HepG2 (cell line): Measurements from ENCODE around the gene ARHGEF3. TPM values are rescaled to one million over a fixed set of nuclear protein-coding genes. Genes with fewer than 3 reads are reported as not detected.

Experiments
- ATAC-seq: fragments of 200-7000 bp; cut with Tn5 transposase; 3 replicates; pipeline ENCODE4 v1.9.1; 2020; ENCODE audit warnings: mild to moderate bottlenecking, moderate library complexity
- BruUV-seq: library from RNA; stranded (reverse); fragments of 400-500 nt; replicated peaks from 2 replicates; lab custom pipeline; 2021; lab: Mats Ljungman, UMichigan
- CTCF ChIA-PET: fragments of 300-600 bp; formaldehyde crosslinking; extraction: SDS; loops from one replicate; lab custom pipeline; 2021; ENCODE audit warnings: low total read pairs, inconsistent platforms, low intra/inter-chr PET ratio; lab: Yijun Ruan, JAX
- POLR2A ChIA-PET: fragments of 350-600 bp; sonication (Branson Sonifier 250); formaldehyde crosslinking; loops from one replicate; lab custom pipeline; 2020; ENCODE audit warnings: antibody characterized with exemption, inconsistent platforms; lab: Yijun Ruan, JAX
- DNase-seq: peaks from one replicate; pipeline ENCODE4 v3.0.0-alpha.2; 2015; ENCODE audit warnings: low spot score
- FAIRE-seq: peaks from 3 replicates; lab custom pipeline; 2011; peaks lifted over from hg19 to GRCh38; lab: Jason Lieb, UNC
- H2AFZ ChIP-seq: one replicate; pipeline ENCODE4 v1.6.1; 2011; ENCODE audit warnings: low read length, inconsistent platforms
- H3K27ac ChIP-seq: fragments of 300-600 bp; 3 replicates; pipeline ENCODE4 v1.8.0; 2011; ENCODE audit warnings: mixed run types, mild to moderate bottlenecking, mixed read lengths, low read length, inconsistent platforms; ENCODE audit not compliant: insufficient read depth; ENCODE audit errors: extremely low read length
- H3K27me3 ChIP-seq, 2 experiments: fragments of 200-600 bp in 1 of 2; 2 replicates in 1 of 2; 3 replicates in 1 of 2; pipeline versions ENCODE4 v1.6.0 to v1.8.0; 2011; ENCODE audit warnings: low read length in 2 of 2, mild to moderate bottlenecking in 2 of 2, moderate library complexity in 2 of 2, inconsistent platforms in 1 of 2; ENCODE audit not compliant: insufficient read depth in 2 of 2, control insufficient read depth in 1 of 2
- H3K36me3 ChIP-seq, 2 experiments: fragments of 200-600 bp in 1 of 2; replicated peaks in 1 of 2; 2 replicates in 1 of 2; 3 replicates in 1 of 2; pipeline versions ENCODE4 v1.5.1 to v1.8.0; 2011; ENCODE audit warnings: low read length in 2 of 2, inconsistent platforms in 1 of 2; ENCODE audit not compliant: insufficient read depth in 2 of 2, control insufficient read depth in 1 of 2
- H3K4me1 ChIP-seq: 2 replicates; pipeline ENCODE4 v1.5.1; 2012; ENCODE audit warnings: low read length, inconsistent platforms; ENCODE audit not compliant: insufficient read depth
- H3K4me2 ChIP-seq: 2 replicates; pipeline ENCODE4 v1.6.0; 2011; ENCODE audit warnings: low read depth, low read length, inconsistent platforms
- H3K4me3 ChIP-seq, 3 experiments: fragments of 200-600 bp in 1 of 3; sonication (generic), shearing (Covaris generic) in 1 of 3; replicated peaks in 1 of 3; 2 replicates each; pipeline ENCODE4 v1.5.1; 2011 to 2016; ENCODE audit warnings: low read length in 3 of 3, inconsistent platforms in 2 of 3, low read depth in 2 of 3, mild to moderate bottlenecking in 2 of 3, control low read depth in 1 of 3, mixed read lengths in 1 of 3; ENCODE audit not compliant: insufficient read depth in 1 of 3
- H3K79me2 ChIP-seq: one replicate; pipeline ENCODE4 v1.6.1; 2011; ENCODE audit warnings: low read length, inconsistent platforms; ENCODE audit not compliant: insufficient read depth
- H3K9ac ChIP-seq: 2 replicates; pipeline ENCODE4 v1.6.0; 2011; ENCODE audit warnings: mild to moderate bottlenecking, low read depth, low read length, inconsistent platforms; ENCODE audit not compliant: insufficient read depth
- H3K9me3 ChIP-seq: 2 replicates; pipeline ENCODE4 v1.5.1; 2012; ENCODE audit warnings: mild to moderate bottlenecking, low read length
- H4K20me1 ChIP-seq: 2 replicates; pipeline ENCODE4 v1.6.0; 2011; ENCODE audit warnings: inconsistent platforms, mild to moderate bottlenecking, low read length, moderate library complexity; ENCODE audit not compliant: insufficient read depth
- FLYWCH1 ChIP-seq: sonication (generic); formaldehyde crosslinking; IDR thresholded peaks from 2 replicates; pipeline ENCODE4 v1.8.1; 2023; ENCODE audit warnings: mild to moderate bottlenecking, missing genetic modification reagents
- GMEB1 ChIP-seq: sonication (generic); formaldehyde crosslinking; IDR thresholded peaks from 2 replicates; pipeline ENCODE4 v1.5.1; 2020; ENCODE audit warnings: missing genetic modification reagents, mild to moderate bottlenecking, borderline replicate concordance
- KAT8 ChIP-seq: IDR thresholded peaks from 2 replicates; pipeline ENCODE4 v1.6.1; 2016; ENCODE audit warnings: missing genetic modification reagents, missing compliant biosample characterization
- NR1H2 ChIP-seq: sonication (generic); formaldehyde crosslinking; IDR thresholded peaks from 2 replicates; pipeline ENCODE4 v1.8.1; 2022; ENCODE audit warnings: low read depth, missing genetic modification reagents, borderline replicate concordance
- POGK ChIP-seq: sonication (generic); formaldehyde crosslinking; conservative IDR thresholded peaks from 2 replicates; pipeline ENCODE4 v1.8.0; 2022; ENCODE audit warnings: mild to moderate bottlenecking, moderate library complexity, missing genetic modification reagents
- RNF219 ChIP-seq: sonication (generic); formaldehyde crosslinking; IDR thresholded peaks from 2 replicates; pipeline ENCODE4 v1.5.0; 2020; ENCODE audit warnings: mild to moderate bottlenecking, missing genetic modification reagents
- ZBTB46 ChIP-seq: sonication (generic); formaldehyde crosslinking; IDR thresholded peaks from 2 replicates; pipeline ENCODE4 v1.4.0; 2020; ENCODE audit warnings: mild to moderate bottlenecking, missing genetic modification reagents, borderline replicate concordance
- ZFP1 ChIP-seq: IDR thresholded peaks from 2 replicates; pipeline ENCODE4 v1.6.1; 2016
- ZNF337 ChIP-seq: sonication (generic); formaldehyde crosslinking; IDR thresholded peaks from 2 replicates; pipeline ENCODE4 v1.5.1; 2020; ENCODE audit warnings: missing genetic modification reagents, low read depth, mild to moderate bottlenecking, borderline replicate concordance
- ZNF724P ChIP-seq: sonication (generic); formaldehyde crosslinking; IDR thresholded peaks from 2 replicates; pipeline ENCODE4 v1.8.0; 2022; ENCODE audit warnings: missing genetic modification reagents, borderline replicate concordance
- WGBS: methylation state at CpG from one replicate; pipeline ENCODE4 v1.1.6; 2017; ENCODE audit warnings: low lambda C conversion rate; 5-methylcytosine and 5-hydroxymethylcytosine counted together
- in situ Hi-C: cut with HindIII; loops from 2 replicates; pipeline ENCODE4 v1.10.0; 2017; ENCODE audit warnings: low pct_unique_long_range_greater_than_20kb; ENCODE audit not compliant: extremely low pct_ligation_motif_present
- intact Hi-C: fragments of 100-400 bp; cut with micrococcal nuclease; formaldehyde crosslinking; loops from one replicate; pipeline ENCODE4 v1.10.0; 2022; ENCODE audit not compliant: unreplicated experiment
- polyA plus RNA-seq, 8 experiments: library from polyadenylated mRNA; depleted of rRNA in 3 of 8; stranded (reverse) in 7 of 8; unstranded in 1 of 8; fragments of >200 nt; fragmentation: Illumina TruSeq in 4 of 8; extraction: Trizol in 4 of 8; gene quantifications; 2 replicates each; pipeline versions ENCODE4 v1.2.1 to v1.2.3, GENCODE V29; 2011 to 2016; ENCODE audit warnings: low read depth in 4 of 8, missing spikeins in 1 of 8, mixed read lengths in 1 of 8; ENCODE audit not compliant: insufficient read depth in 1 of 8
- total RNA-seq, 5 experiments: library from RNA; depleted of rRNA; stranded (reverse); fragments of >200 nt; fragmentation: Illumina TruSeq; extraction: Trizol; gene quantifications; 2 replicates each; pipeline ENCODE4 v1.2.3, GENCODE V29; 2016; ENCODE audit warnings: low read depth in 1 of 5

The ARHGEF3 gene
- total and polyA plus RNA-seq, 2 of the 13 experiments (the other 11 are each of a cell fraction or from before 2014, with no cell fraction given) = 14.8 to 23.1 TPM

- no peak for TF ChIP-seq RNF219
- TF ChIP-seq ZNF724P (CRISPR knock-in tag) = no peak
- TF ChIP-seq KAT8 (CRISPR knock-in tag) = no peak
- no peak for TF ChIP-seq ZBTB46 (CRISPR knock-in tag)
- no peak for TF ChIP-seq NR1H2 (CRISPR knock-in tag)
- TF ChIP-seq, all 625 proteins: peak for 0
These were observed 27.8 kb downstream of the ARHGEF3 start (continued) for GRCh38 chr3:56773986-56774385.

GRCh38 chr3:56772952-56773938 is 28.5 kb downstream of the ARHGEF3 start:
- no peak overlapping the region for H3K27ac ChIP-seq
- peaks cover 21% of the 10 kb centered on the region for H3K79me2 ChIP-seq
- DNase-seq (no peak), ATAC-seq (no peak), FAIRE-seq (no peak)
- no peak overlapping the region for H3K4me3 ChIP-seq
- intact Hi-C loops (no loop called here), in situ Hi-C loops (no loop called here)
- no TSS peak for BruUV-seq
- WGBS = 96% methylated on average over 16 of the region's 16 CpGs
- no peak overlapping the region for H2AFZ ChIP-seq
- H3K36me3 ChIP-seq = peaks cover 16 to 41% of the 10 kb centered on the region in 2 experiments; a peak in 4 of 5 replicates
- no peaks in the 10 kb centered on the region for H3K27me3 ChIP-seq
- H3K9me3 ChIP-seq = no peaks in the 10 kb centered on the region
- peaks cover under 1% of the 10 kb centered on the region; the same call in 1 of the 2 replicates for H3K4me1 ChIP-seq
- no peak overlapping the region for H3K4me2 ChIP-seq
- CTCF ChIA-PET = no interaction called here
- POLR2A ChIA-PET = no interaction called here
- no peaks in the 10 kb centered on the region for H4K20me1 ChIP-seq
- no peak overlapping the region for H3K9ac ChIP-seq
- TF ChIP-seq FLYWCH1 (no peak), POGK (CRISPR knock-in tag) (no peak), ZFP1 (CRISPR knock-in tag) (no peak), GMEB1 (CRISPR knock-in tag) (no peak), ZNF337 (CRISPR knock-in tag) (no peak)
